Measurements from ENCODE around the gene PTPRT.

DNA sequence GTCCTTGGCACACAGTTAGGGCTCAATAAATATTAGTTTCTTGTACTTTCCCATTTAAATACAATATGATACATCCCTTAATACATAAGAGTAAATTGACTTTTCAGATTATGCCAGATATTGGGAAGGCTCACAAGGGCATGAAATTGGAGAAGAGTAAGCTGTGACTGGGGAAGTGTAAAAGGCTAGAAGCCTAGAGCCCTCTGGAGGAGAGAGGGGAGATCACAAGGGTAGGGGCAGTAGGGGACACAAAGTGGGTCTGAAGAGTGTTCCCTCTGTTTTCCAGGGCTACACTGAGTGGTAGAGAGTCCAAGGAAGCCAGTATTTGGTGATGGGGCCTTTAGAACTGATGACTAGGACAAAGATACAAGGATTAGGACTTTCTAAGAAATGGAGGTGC is 1008.6 kb downstream of the PTPRT start:
- TF ChIP-seq POLR2A (IDR thresholded peaks at IDR 0.05; ENCODE audit: low read depth, low read length) (no peak), TAF1 (IDR thresholded peaks at IDR 0.05; ENCODE audit: borderline replicate concordance, low read depth, low read length) (no peak), POLR2AphosphoS5 (IDR thresholded peaks at IDR 0.05; ENCODE audit: low read depth, low read length) (no peak)

All from GM12892 (cell line).